Measurements from ENCODE around the gene NXT1.

- TF ChIP-seq CTCF (IDR thresholded peaks at IDR 0.05; ENCODE audit: poor library complexity, severe bottlenecking) = no peak
- no peak for TF ChIP-seq EP300 (conservative IDR thresholded peaks at IDR 0.05; ENCODE audit: poor library complexity, severe bottlenecking)
Measured at GRCh38 chr20:23302801-23303200, 47.8 kb upstream of the NXT1 start.
